HUES6 (cell line): ENCODE measurements around the gene KRT12.

Source experiments
- H3K27ac ChIP-seq: 2 replicates; pipeline ENCODE4 v1.7.0; 2013; ENCODE audit warnings: low read depth, mild to moderate bottlenecking, low read length, inconsistent platforms
- H3K27me3 ChIP-seq: 2 replicates; pipeline ENCODE4 v1.6.1; 2013; ENCODE audit warnings: low read length; ENCODE audit not compliant: control insufficient read depth, insufficient read depth
- H3K36me3 ChIP-seq: 2 replicates; pipeline ENCODE4 v1.6.1; 2013; ENCODE audit warnings: low read length; ENCODE audit not compliant: control insufficient read depth, insufficient read depth
- H3K4me1 ChIP-seq: 2 replicates; pipeline ENCODE4 v1.6.1; 2013; ENCODE audit warnings: low read length; ENCODE audit not compliant: control insufficient read depth, insufficient read depth
- H3K4me3 ChIP-seq: 2 replicates; pipeline ENCODE4 v1.5.1; 2013; ENCODE audit warnings: low read depth, low read length
- H3K9ac ChIP-seq: one replicate; pipeline ENCODE4 v1.6.1; 2013; ENCODE audit warnings: mild to moderate bottlenecking, low read length
- H3K9me3 ChIP-seq: 2 replicates; pipeline ENCODE4 v1.6.1; 2013; ENCODE audit warnings: low read depth, low read length; ENCODE audit not compliant: control insufficient read depth, insufficient read depth

KRT12 gene

DNA sequence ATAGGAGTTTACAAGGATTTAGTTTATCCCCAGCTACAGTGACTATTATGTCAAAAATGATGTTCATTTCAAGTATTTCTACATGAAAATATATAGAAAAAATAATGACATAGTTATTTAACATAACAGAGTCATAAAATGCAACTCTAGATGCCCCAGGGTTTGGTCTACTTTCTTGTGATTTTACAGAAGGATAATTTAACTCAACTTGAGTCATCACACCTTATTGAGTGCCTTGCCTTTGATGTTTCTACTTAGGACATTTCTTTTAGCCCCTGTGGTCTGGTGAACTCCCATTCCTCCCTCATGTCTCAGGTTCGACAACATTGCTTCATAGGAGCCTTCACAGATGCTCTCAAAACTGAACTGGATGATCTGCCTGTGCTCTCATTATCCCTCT is 16.0 kb upstream of the KRT12 start:
- Histone ChIP-seq H3K27me3 (no peaks in the 10 kb centered on the region), H3K9ac (no peak overlapping the region), H3K4me3 (no peak overlapping the region), H3K36me3 (no peaks in the 10 kb centered on the region), H3K27ac (no peak overlapping the region), H3K4me1 (no peaks in the 10 kb centered on the region), H3K9me3 (no peaks in the 10 kb centered on the region)

DNA sequence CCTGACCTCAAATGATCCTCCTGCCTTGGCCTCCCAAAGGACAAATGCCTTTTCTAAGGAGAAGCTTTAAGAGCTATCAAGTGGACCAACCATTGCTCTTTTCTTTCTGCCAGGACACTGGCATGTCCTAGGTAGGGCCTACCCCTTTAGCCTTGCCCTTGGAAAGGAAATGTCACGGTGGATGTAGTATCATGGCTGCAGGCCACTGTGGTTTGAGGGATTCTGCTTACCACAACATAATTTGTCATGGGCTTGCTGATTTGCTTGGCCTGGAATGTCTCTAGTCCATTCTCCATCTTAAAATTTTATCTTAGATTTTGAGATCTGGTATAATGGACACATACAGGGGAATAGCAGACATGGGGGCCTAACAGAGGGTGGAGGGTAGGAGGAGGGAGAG is 12.0 kb upstream of the KRT12 start:
- Histone ChIP-seq H3K4me3 (no peak overlapping the region), H3K36me3 (no peaks in the 10 kb centered on the region), H3K9ac (no peak overlapping the region), H3K27ac (no peak overlapping the region), H3K9me3 (no peaks in the 10 kb centered on the region), H3K27me3 (no peaks in the 10 kb centered on the region), H3K4me1 (peaks cover 2% of the 10 kb centered on the region)

DNA sequence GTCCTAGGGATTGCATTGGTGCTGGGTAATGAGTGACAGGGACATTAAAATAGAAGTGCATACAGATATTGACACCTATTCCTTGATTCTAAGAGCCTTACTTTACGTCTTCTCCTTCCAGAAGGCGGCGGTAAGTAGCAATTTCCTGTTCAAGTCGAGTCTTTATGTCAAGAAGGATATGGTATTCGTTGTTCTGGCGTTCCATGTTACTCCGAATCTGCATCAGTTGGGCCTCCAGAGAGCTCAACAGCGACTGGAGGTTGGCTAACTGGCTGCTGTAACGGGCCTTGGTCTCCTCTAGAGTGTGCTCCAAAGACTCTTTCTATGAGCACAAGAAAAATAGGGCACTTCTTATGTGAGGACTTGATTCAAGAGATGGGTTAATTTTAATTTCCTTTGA is 11.0 kb upstream of the KRT12 start:
- Histone ChIP-seq H3K9me3 (no peaks in the 10 kb centered on the region), H3K9ac (no peak overlapping the region), H3K27ac (no peak overlapping the region), H3K4me1 (peaks cover 9% of the 10 kb centered on the region), H3K36me3 (no peaks in the 10 kb centered on the region), H3K27me3 (no peaks in the 10 kb centered on the region), H3K4me3 (no peak overlapping the region)

DNA sequence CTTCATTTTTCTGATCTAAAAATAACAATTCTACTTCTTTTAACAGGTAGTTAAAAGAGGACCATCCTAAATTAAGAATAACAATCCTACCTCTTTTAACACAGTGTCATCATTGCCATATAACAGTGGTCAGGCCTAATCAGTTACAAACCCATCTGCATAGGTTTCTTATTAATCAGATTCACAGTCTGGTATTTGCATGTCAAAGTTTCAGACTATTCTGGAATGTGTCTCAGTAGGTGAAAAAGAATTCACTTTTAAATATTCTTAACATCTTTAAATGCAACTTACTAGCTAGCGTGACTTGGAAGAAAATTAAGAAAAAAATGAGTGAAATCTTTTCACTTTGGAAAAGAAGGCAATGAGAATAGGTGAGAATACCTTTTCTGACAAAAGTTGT is 6.8 kb upstream of the KRT12 start:
- H3K9ac ChIP-seq: no peak overlapping the region
- H3K36me3 ChIP-seq: no peaks in the 10 kb centered on the region
- peaks cover 9% of the 10 kb centered on the region for H3K4me1 ChIP-seq
- no peaks in the 10 kb centered on the region for H3K9me3 ChIP-seq
- H3K4me3 ChIP-seq: no peak overlapping the region
- H3K27me3 ChIP-seq: no peaks in the 10 kb centered on the region
- no peak overlapping the region for H3K27ac ChIP-seq

DNA sequence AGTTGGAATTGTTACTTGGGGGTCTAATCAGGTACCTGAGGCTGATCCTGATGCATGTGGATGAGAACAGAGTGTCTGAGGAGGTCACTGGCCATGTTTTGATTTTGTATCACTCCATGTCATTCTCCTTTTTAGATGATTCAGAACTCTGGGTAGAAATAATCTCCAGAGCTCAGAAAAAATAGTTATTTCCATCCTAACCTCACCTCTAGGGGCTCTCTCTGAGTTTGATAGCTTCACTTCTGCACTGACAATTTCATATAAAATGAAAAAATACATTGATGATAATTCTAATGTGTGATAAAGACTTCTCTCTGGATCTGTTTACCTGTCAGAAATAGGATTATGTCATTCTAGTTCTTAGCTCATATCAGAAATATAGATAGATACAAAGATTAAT is 6.2 kb upstream of the KRT12 start:
- H3K4me3 ChIP-seq: no peak overlapping the region
- H3K4me1 ChIP-seq: peaks cover 9% of the 10 kb centered on the region
- H3K27ac ChIP-seq: no peak overlapping the region
- no peaks in the 10 kb centered on the region for H3K9me3 ChIP-seq
- H3K9ac ChIP-seq: no peak overlapping the region
- H3K27me3 ChIP-seq: no peaks in the 10 kb centered on the region
- no peaks in the 10 kb centered on the region for H3K36me3 ChIP-seq

DNA sequence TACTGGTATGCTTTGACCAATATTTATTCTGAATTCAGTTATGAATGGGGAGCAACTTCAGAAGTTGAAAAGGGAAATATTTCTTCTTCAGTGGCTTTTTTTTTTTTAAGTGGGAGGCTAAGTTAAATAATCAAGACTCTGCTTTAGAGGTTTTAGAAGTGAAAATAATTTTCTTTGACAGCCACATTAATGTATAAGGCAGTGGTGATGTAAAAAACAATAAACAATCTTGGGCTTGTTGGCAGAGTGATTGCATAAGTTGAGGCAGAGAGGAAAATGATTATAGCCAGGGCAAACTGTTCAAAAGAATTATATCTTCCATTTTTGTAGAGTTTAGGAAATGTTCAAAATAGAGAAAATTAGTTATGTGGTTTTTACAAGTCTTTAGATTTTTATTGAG is 5.4 kb upstream of the KRT12 start:
- Histone ChIP-seq H3K27ac (no peak overlapping the region), H3K27me3 (no peaks in the 10 kb centered on the region), H3K36me3 (no peaks in the 10 kb centered on the region), H3K4me3 (no peak overlapping the region), H3K9ac (no peak overlapping the region), H3K4me1 (peaks cover 9% of the 10 kb centered on the region), H3K9me3 (no peaks in the 10 kb centered on the region)

DNA sequence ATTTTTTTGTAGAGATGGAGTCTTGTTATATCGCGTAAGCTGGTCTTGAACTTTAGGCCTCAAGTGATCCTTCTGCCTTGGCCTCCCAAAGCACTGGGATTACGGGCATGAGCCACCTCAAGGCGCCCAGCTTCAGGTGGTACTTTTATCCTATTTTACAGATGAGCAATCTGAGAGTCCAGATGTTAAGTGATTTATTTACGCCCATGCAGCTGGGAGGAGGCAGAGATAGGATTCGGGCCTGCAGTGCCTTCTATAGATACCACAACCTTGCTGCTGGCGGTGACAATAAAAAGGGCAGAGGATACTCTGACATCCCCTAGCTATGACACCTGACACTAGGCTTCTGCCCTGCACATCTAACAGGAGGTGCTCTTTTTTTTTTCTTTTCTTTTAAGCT is 4.3 kb upstream of the KRT12 start:
- H3K27ac ChIP-seq: no peak overlapping the region
- H3K4me1 ChIP-seq: peaks cover 9% of the 10 kb centered on the region
- H3K9ac ChIP-seq: no peak overlapping the region
- no peaks in the 10 kb centered on the region for H3K9me3 ChIP-seq
- no peaks in the 10 kb centered on the region for H3K27me3 ChIP-seq
- H3K36me3 ChIP-seq: no peaks in the 10 kb centered on the region
- H3K4me3 ChIP-seq: no peak overlapping the region

DNA sequence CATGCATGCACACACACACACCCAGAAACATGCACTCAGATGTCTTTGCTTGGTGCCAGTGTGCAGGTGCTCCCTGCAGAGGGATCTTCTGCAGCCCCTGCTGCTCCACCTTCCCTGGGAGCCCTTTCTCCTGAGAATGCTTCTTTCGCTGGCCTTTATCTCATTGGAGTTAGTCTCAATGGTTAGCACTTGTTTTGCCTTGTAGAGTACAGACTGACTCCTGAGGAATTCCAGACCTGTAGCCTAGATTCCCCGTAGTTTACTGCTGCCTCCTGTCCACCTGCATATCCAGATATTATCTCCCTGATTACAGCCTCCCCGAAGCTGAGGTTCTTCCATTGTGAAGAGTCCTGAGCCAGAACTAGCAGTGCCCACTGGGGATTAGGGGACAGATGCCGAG is 3.1 kb upstream of the KRT12 start:
- H3K4me1 ChIP-seq: peaks cover 9% of the 10 kb centered on the region
- no peaks in the 10 kb centered on the region for H3K9me3 ChIP-seq
- H3K36me3 ChIP-seq: no peaks in the 10 kb centered on the region
- H3K4me3 ChIP-seq: no peak overlapping the region
- H3K27ac ChIP-seq: no peak overlapping the region
- H3K9ac ChIP-seq: no peak overlapping the region
- no peaks in the 10 kb centered on the region for H3K27me3 ChIP-seq

DNA sequence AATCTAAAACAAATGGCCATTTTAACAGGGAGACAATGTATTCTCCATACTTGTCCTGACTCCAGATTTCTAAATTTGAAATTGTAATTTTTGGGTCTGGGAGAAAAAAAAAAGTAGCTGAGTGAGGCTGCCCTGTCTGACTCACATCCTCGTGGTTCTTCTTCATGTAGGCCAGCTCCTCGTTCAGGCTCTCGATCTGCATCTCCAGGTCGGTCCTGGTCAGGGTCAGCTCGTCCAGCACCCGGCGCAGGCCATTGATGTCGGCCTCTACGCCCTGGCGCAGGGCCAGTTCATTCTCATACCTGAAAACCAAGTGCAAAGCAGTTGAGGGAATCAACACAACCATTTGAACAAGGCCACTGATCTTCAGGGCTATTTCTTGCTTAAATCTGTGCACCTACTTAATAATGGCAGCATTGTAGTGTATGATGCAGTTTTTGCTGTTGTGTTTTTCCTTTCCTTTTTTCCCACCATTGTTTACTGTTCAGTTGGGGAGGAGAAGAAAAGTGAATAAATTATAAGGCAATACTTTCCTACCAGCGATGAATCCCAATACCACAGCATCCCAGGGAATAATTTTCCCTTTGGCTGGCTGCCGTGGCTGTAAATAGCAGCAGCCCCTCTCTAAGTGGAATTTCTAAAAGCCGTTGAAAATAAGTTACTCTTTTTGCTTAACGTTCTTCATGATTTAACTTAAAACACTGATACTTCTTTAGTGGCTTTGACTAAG is 2.2 kb downstream of the KRT12 start:
- peaks cover 3% of the 10 kb centered on the region; the same call in 1 of the 2 replicates for H3K4me1 ChIP-seq
- H3K27ac ChIP-seq: no peak overlapping the region
- H3K9me3 ChIP-seq: no peaks in the 10 kb centered on the region
- no peak overlapping the region for H3K4me3 ChIP-seq
- H3K9ac ChIP-seq: no peak overlapping the region
- no peaks in the 10 kb centered on the region for H3K36me3 ChIP-seq
- peaks cover 2% of the 10 kb centered on the region; the same call in 1 of the 2 replicates for H3K27me3 ChIP-seq

DNA sequence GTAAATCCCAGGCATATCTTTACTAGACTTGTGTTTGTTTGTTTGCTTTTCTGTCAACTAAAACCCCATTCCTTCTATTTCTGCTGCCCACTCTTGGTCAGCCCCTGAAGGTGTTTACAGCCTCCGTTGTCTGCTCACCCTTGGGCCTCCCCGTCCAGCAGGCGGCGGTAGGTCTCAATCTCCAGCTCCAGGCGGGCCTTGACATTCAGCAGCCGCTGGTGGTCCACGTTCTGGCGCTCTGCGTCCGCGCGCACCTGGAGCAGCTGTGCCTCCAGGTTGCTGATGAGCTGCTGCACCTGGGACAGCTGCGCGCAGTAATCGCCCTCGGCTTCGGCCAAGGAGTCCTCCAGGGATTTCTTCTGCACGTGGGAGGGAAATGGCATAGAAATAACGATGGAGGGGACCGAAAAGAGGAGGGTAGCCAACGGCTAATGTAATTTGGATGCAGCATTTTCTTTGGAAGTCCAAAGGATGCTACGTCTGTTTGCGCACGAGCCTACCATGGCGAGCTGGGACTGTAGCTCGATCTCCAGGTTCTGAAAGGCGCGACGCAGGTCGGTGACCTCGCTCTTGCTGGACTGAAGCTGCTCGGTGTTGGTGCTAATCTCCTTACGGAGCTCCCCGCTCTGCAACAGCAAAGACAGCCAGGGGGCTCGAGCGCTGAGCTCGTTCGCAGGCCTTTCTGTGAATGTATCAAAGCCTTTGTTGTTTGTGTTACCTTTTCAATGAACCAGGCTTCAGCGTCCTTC is 3.9 kb downstream of the KRT12 start:
- Histone ChIP-seq H3K36me3 (no peaks in the 10 kb centered on the region), H3K27me3 (peaks cover 2% of the 10 kb centered on the region; the same call in 1 of the 2 replicates), H3K9ac (no peak overlapping the region), H3K9me3 (no peaks in the 10 kb centered on the region), H3K4me3 (no peak overlapping the region), H3K4me1 (peaks cover 3% of the 10 kb centered on the region; the same call in 1 of the 2 replicates), H3K27ac (no peak overlapping the region)

DNA sequence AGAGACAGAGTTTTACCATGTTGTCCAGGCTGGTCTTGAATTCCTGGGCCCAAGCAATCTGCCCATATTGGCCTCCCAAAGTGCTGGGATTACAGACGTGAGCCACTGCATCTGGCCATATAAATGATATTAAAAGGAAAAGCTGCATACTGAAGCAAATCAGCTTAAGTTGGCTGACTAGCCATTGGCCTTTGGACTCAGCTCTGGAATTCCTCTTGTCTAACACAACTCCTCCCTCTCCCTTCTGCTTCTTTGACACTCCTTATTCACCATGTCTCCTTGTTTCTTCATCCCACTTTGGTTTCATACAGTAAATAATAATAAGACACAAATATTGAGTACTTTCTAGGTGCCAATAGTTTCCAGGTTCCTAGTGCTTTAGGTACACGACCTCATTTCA is 7.5 kb downstream of the KRT12 start:
- H3K4me1 ChIP-seq: peaks cover 11% of the 10 kb centered on the region
- H3K9ac ChIP-seq: no peak overlapping the region
- H3K9me3 ChIP-seq: no peaks in the 10 kb centered on the region
- no peak overlapping the region for H3K27ac ChIP-seq
- H3K27me3 ChIP-seq: peaks cover 2% of the 10 kb centered on the region; the same call in 1 of the 2 replicates
- H3K36me3 ChIP-seq: no peaks in the 10 kb centered on the region
- no peak overlapping the region for H3K4me3 ChIP-seq
